GM23338 (cell line): Measurements from ENCODE around the gene C14orf93. TPM values are rescaled to one million over a fixed set of nuclear protein-coding genes. Genes with fewer than 3 reads are reported as not detected.

Experiments used
- ATAC-seq: fragments of 200-7000 bp; cut with Tn5 transposase; 3 replicates; pipeline ENCODE4 v1.9.1; 2020
- DNase-seq: peaks from one replicate; pipeline ENCODE4 v3.0.0-alpha.2; 2015; ENCODE audit warnings: low spot score
- H2AFZ ChIP-seq: fragments of 200-600 bp; sonication (generic); 2 replicates; pipeline ENCODE4 v1.8.0; 2016; ENCODE audit warnings: antibody characterized with exemption, mild to moderate bottlenecking, moderate library complexity
- H3F3A ChIP-seq: fragments of 200-600 bp; sonication (generic); replicated peaks from 2 replicates; pipeline ENCODE4 v1.8.0; 2017; ENCODE audit warnings: antibody characterized with exemption, mixed run types, low read depth
- H3K27ac ChIP-seq: fragments of 200-600 bp; sonication (generic); 2 replicates; pipeline ENCODE4 v1.6.1; 2016; ENCODE audit warnings: low read depth
- H3K27me3 ChIP-seq: fragments of 200-600 bp; sonication (generic); 2 replicates; pipeline ENCODE4 v1.8.0; 2016; ENCODE audit warnings: mild to moderate bottlenecking, mixed run types, moderate library complexity; ENCODE audit not compliant: insufficient read depth
- H3K36me3 ChIP-seq: fragments of 200-600 bp; sonication (generic); 2 replicates; pipeline ENCODE4 v1.8.0; 2016; ENCODE audit warnings: mild to moderate bottlenecking; ENCODE audit not compliant: insufficient read depth
- H3K4me1 ChIP-seq: fragments of 200-600 bp; sonication (generic); 2 replicates; pipeline ENCODE4 v1.8.0; 2016; ENCODE audit warnings: mild to moderate bottlenecking, moderate library complexity; ENCODE audit not compliant: insufficient read depth
- H3K4me2 ChIP-seq: fragments of 200-600 bp; sonication (generic); 2 replicates; pipeline ENCODE4 v1.7.1; 2017; ENCODE audit warnings: mixed run types
- H3K4me3 ChIP-seq: fragments of 200-600 bp; sonication (generic); 2 replicates; pipeline ENCODE4 v1.6.1; 2016; ENCODE audit warnings: mixed run types
- H3K79me2 ChIP-seq: fragments of 200-600 bp; sonication (generic); replicated peaks from 2 replicates; pipeline ENCODE4 v1.8.0; 2017; ENCODE audit warnings: mild to moderate bottlenecking; ENCODE audit not compliant: insufficient read depth
- H3K9me2 ChIP-seq: fragments of 200-600 bp; sonication (generic); 2 replicates; pipeline ENCODE4 v1.8.0; 2017; ENCODE audit not compliant: insufficient read depth
- H4K20me1 ChIP-seq: fragments of 200-600 bp; sonication (generic); replicated peaks from 2 replicates; pipeline ENCODE4 v1.8.0; 2017; ENCODE audit warnings: mild to moderate bottlenecking; ENCODE audit not compliant: insufficient read depth
- H3K27ac Mint-ChIP-seq: 2 replicates; pipeline ENCODE4 v1.8.0; 2020; ENCODE audit warnings: inconsistent platforms, mild to moderate bottlenecking, moderate library complexity, mixed read lengths
- H3K27me3 Mint-ChIP-seq: 3 replicates; pipeline ENCODE4 v1.8.0; 2022; ENCODE audit warnings: low read depth, mild to moderate bottlenecking, moderate library complexity, mixed read lengths, inconsistent platforms; ENCODE audit not compliant: insufficient read depth, poor library complexity
- H3K36me3 Mint-ChIP-seq: 3 replicates; pipeline ENCODE4 v1.8.0; 2021; ENCODE audit warnings: low read depth, mild to moderate bottlenecking, inconsistent platforms, moderate library complexity, mixed read lengths
- H3K4me1 Mint-ChIP-seq: 3 replicates; pipeline ENCODE4 v1.8.0; 2020; ENCODE audit warnings: mild to moderate bottlenecking, inconsistent platforms, mixed read lengths
- H3K4me3 Mint-ChIP-seq: 3 replicates; pipeline ENCODE4 v1.8.0; 2021; ENCODE audit warnings: moderate library complexity, mild to moderate bottlenecking, inconsistent platforms, mixed read lengths
- H3K9me3 Mint-ChIP-seq: 3 replicates; pipeline ENCODE4 v1.8.0; 2020; ENCODE audit warnings: moderate library complexity, mild to moderate bottlenecking, inconsistent platforms, mixed read lengths
- CREB1 ChIP-seq: fragments of 250-450 bp; sonication (Bioruptor Pico); IDR thresholded peaks from 2 replicates; pipeline ENCODE4 v1.5.0; 2020; ENCODE audit warnings: low read depth, mild to moderate bottlenecking, moderate library complexity
- EZH2 ChIP-seq: fragments of 200-600 bp; sonication (generic); IDR thresholded peaks from one replicate; pipeline ENCODE4 v1.8.0; 2017; ENCODE audit warnings: antibody characterized with exemption, mild to moderate bottlenecking, low read depth; ENCODE audit not compliant: unreplicated experiment
- EZH2phosphoT487 ChIP-seq: fragments of 200-600 bp; sonication (generic); IDR thresholded peaks from one replicate; pipeline ENCODE4 v1.8.1; 2018; ENCODE audit warnings: antibody characterized with exemption; ENCODE audit not compliant: unreplicated experiment
- JUNB ChIP-seq: IDR thresholded peaks from one replicate; pipeline ENCODE4 v1.6.1; 2016; ENCODE audit warnings: antibody characterized with exemption; ENCODE audit not compliant: unreplicated experiment
- NANOG ChIP-seq: IDR thresholded peaks from 2 replicates; pipeline ENCODE4 v1.6.1; 2016; ENCODE audit warnings: antibody characterized with exemption, borderline replicate concordance
- POLR2AphosphoS5 ChIP-seq: IDR thresholded peaks from 2 replicates; pipeline ENCODE4 v1.6.1; 2016; ENCODE audit warnings: antibody characterized with exemption, low read depth
- STAT1 ChIP-seq: IDR thresholded peaks from one replicate; pipeline ENCODE4 v1.6.1; 2016; ENCODE audit warnings: antibody characterized with exemption; ENCODE audit not compliant: unreplicated experiment
- ZNF114 ChIP-seq: fragments of 250-450 bp; sonication (Bioruptor Pico); IDR thresholded peaks from 2 replicates; pipeline ENCODE4 v1.5.0; 2020; ENCODE audit warnings: mild to moderate bottlenecking, moderate library complexity
- ZNF331 ChIP-seq: fragments of 250-450 bp; sonication (Bioruptor Pico); IDR thresholded peaks from 2 replicates; pipeline ENCODE4 v1.5.0; 2020; ENCODE audit warnings: low read depth, mild to moderate bottlenecking, moderate library complexity
- polyA plus RNA-seq: library from polyadenylated mRNA; unstranded; fragments of >200 nt; fragmentation: Nextera tagmentation; extraction: Ambion mirVana; gene quantifications from 2 replicates; pipeline ENCODE4 v1.2.1, GENCODE V29; 2016
- total RNA-seq: library from RNA; depleted of rRNA; stranded (reverse); fragments of >200 nt; shearing (Covaris generic); gene quantifications from 2 replicates; pipeline ENCODE4 v1.2.3, GENCODE V29; 2014
- TF ChIP-seq, protein P1 (sequence below): IDR thresholded peaks from 2 replicates; pipeline ENCODE4 v1.6.1; 2016; ENCODE audit warnings: antibody characterized with exemption
- TF ChIP-seq, protein P2 (sequence below): fragments of 250-450 bp; sonication (Bioruptor Pico); IDR thresholded peaks from 2 replicates; pipeline ENCODE4 v1.5.0; 2020; ENCODE audit warnings: mild to moderate bottlenecking, moderate library complexity

C14orf93 gene
- total and polyA plus RNA-seq, 2 experiments from 2014 or later: 3.5 to 11.7 TPM

DNA sequence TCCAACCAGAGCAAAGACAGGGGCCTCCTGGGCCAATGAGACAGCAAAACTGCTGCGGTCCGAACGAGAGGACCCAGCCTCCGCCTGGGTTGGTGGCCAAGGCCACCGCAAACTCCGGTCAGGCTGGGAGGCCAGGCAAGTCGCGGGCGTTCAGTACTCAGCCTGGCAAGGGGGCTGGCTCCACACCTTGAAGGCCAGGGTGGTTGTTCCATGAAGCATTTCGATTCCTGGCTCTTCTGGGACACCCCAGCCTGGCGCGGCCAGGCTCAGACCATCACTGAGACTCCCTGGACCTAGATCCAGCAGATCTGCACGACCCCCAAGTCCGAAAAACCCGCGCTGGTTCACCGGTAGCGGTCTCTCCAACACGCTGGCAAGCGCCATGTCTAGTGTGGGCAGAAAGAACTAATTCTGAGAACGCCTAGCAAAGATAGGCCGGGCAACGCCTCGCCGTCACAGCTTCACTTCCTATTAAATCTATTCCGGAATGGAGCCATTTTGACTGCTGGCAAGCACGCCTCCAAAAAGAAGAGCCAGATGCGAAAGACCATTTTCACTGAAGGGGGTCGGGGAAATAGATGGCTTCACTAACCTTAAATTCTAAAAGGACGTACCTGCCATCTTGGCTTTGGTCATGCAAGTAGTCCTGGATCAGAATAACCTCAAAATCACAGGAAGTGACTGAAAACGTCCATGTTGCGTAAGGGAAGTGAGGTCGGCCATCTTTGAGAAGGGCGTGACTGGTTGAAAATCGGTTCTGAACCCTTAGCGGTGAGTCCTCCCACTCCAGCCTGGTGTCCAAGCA lies 24.8 kb upstream of the C14orf93 start, which contains the start of gene PSMB5:
TSS of gene PSMB5 (minus strand) at position 403 of the 805 bp plus-strand sequence. CDS start at position 384, 19 bp downstream.
- Histone ChIP-seq H2AFZ (peak within 1 kb of the TSS; percentile 7), H3K9me2 (0 out of 2 replicates have a peak, but pooled peaks cover 4% of the 10 kb centered on the region), H4K20me1 (no peaks in the 10 kb centered on the region), H3K36me3 (peaks cover 31% of the 10 kb centered on the region), H3K27me3 (no peaks in the 10 kb centered on the region), H3K4me2 (peak within 1 kb of the TSS; percentile 27), H3K79me2 (peaks cover 41% of the 10 kb centered on the region), H3K27ac (peak within 1 kb of the TSS; percentile 88), H3K4me1 (peaks cover 10% of the 10 kb centered on the region), H3F3A (peaks cover 6% of the 10 kb centered on the region; the same call in 1 of the 2 replicates), H3K4me3 (peak within 1 kb of the TSS; percentile 75)
- Mint-ChIP-seq H3K27me3 (no peaks in the 10 kb centered on the region), H3K4me3 (peak within 1 kb of the TSS; percentile 95), H3K27ac (peak within 1 kb of the TSS; percentile 100), H3K36me3 (peaks cover 41% of the 10 kb centered on the region), H3K4me1 (peaks cover 17% of the 10 kb centered on the region), H3K9me3 (no peaks in the 10 kb centered on the region)
- DNase-seq (peak; percentile 98), ATAC-seq (peak; percentile 96)
- TF ChIP-seq POLR2AphosphoS5: peak; percentile 76
- TF ChIP-seq CREB1: peak; percentile 76
- TF ChIP-seq JUNB: no peak
- TF ChIP-seq, protein P1, sequence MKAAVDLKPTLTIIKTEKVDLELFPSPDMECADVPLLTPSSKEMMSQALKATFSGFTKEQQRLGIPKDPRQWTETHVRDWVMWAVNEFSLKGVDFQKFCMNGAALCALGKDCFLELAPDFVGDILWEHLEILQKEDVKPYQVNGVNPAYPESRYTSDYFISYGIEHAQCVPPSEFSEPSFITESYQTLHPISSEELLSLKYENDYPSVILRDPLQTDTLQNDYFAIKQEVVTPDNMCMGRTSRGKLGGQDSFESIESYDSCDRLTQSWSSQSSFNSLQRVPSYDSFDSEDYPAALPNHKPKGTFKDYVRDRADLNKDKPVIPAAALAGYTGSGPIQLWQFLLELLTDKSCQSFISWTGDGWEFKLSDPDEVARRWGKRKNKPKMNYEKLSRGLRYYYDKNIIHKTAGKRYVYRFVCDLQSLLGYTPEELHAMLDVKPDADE: peak; percentile 91
- no peak for TF ChIP-seq ZNF114 (CRISPR knock-in tag)

DNA sequence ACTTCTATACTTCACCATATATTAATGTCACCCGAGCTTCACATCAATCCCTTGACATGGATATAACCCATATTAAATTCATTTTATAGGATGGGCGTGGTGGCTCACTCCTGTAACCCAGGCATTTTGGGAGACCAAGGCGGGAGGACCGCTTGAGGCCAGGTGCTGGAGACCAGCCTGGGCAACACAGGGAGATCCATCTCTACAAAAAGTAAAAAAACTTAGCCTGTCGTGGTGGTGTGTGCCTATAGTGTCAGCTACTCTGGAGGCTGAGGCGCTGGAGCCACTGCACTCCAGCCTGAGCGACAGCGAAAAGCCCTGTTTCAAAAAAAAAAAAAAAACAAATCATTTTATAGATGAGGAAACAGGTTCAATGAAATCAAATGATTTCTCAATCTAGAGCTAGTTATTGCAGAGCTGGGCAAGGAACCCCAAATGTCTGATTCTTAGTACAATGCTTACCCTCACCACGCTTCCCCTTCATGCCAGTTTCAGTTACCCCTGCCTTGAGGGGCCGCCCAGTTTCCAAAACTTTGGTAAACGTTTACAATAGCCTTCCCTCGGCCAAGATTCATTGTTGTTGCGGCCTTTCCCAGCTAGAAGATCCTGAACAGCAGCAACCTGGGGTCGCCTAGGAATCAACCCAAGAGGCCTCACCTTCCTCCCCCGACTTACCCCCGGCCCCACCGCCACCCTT lies 24.0 kb upstream of the C14orf93 start:
- peaks cover 46% of the 10 kb centered on the region for H3K79me2 ChIP-seq
- Mint-ChIP-seq H3K36me3 (peaks cover 47% of the 10 kb centered on the region), H3K4me3 (peak overlapping the region; percentile 95), H3K9me3 (no peaks in the 10 kb centered on the region), H3K4me1 (peaks cover 17% of the 10 kb centered on the region), H3K27me3 (no peaks in the 10 kb centered on the region), H3K27ac (peak overlapping the region; percentile 100)
- no peaks in the 10 kb centered on the region for H3K27me3 ChIP-seq
- H3K27ac ChIP-seq: peak overlapping the region; percentile 86
- no peaks in the 10 kb centered on the region for H4K20me1 ChIP-seq
- H2AFZ ChIP-seq: no peak overlapping the region
- peaks cover 10% of the 10 kb centered on the region for H3K4me1 ChIP-seq
- peak overlapping the region; percentile 27 for H3K4me2 ChIP-seq
- H3K4me3 ChIP-seq: peak overlapping the region; percentile 75
- ATAC-seq (peak; percentile 18; the same call in 2 of the 3 replicates), DNase-seq (no peak)
- H3K36me3 ChIP-seq: peaks cover 36% of the 10 kb centered on the region
- H3K9me2 ChIP-seq: 0 out of 2 replicates have a peak, but pooled peaks cover 4% of the 10 kb centered on the region
- peaks cover 12% of the 10 kb centered on the region for H3F3A ChIP-seq
- TF ChIP-seq JUNB (no peak), STAT1 (no peak), NANOG (no peak), CREB1 (no peak), EZH2 (no peak), ZNF114 (CRISPR knock-in tag) (no peak), ZNF331 (no peak), EZH2phosphoT487 (no peak)
- TF ChIP-seq, protein P2, sequence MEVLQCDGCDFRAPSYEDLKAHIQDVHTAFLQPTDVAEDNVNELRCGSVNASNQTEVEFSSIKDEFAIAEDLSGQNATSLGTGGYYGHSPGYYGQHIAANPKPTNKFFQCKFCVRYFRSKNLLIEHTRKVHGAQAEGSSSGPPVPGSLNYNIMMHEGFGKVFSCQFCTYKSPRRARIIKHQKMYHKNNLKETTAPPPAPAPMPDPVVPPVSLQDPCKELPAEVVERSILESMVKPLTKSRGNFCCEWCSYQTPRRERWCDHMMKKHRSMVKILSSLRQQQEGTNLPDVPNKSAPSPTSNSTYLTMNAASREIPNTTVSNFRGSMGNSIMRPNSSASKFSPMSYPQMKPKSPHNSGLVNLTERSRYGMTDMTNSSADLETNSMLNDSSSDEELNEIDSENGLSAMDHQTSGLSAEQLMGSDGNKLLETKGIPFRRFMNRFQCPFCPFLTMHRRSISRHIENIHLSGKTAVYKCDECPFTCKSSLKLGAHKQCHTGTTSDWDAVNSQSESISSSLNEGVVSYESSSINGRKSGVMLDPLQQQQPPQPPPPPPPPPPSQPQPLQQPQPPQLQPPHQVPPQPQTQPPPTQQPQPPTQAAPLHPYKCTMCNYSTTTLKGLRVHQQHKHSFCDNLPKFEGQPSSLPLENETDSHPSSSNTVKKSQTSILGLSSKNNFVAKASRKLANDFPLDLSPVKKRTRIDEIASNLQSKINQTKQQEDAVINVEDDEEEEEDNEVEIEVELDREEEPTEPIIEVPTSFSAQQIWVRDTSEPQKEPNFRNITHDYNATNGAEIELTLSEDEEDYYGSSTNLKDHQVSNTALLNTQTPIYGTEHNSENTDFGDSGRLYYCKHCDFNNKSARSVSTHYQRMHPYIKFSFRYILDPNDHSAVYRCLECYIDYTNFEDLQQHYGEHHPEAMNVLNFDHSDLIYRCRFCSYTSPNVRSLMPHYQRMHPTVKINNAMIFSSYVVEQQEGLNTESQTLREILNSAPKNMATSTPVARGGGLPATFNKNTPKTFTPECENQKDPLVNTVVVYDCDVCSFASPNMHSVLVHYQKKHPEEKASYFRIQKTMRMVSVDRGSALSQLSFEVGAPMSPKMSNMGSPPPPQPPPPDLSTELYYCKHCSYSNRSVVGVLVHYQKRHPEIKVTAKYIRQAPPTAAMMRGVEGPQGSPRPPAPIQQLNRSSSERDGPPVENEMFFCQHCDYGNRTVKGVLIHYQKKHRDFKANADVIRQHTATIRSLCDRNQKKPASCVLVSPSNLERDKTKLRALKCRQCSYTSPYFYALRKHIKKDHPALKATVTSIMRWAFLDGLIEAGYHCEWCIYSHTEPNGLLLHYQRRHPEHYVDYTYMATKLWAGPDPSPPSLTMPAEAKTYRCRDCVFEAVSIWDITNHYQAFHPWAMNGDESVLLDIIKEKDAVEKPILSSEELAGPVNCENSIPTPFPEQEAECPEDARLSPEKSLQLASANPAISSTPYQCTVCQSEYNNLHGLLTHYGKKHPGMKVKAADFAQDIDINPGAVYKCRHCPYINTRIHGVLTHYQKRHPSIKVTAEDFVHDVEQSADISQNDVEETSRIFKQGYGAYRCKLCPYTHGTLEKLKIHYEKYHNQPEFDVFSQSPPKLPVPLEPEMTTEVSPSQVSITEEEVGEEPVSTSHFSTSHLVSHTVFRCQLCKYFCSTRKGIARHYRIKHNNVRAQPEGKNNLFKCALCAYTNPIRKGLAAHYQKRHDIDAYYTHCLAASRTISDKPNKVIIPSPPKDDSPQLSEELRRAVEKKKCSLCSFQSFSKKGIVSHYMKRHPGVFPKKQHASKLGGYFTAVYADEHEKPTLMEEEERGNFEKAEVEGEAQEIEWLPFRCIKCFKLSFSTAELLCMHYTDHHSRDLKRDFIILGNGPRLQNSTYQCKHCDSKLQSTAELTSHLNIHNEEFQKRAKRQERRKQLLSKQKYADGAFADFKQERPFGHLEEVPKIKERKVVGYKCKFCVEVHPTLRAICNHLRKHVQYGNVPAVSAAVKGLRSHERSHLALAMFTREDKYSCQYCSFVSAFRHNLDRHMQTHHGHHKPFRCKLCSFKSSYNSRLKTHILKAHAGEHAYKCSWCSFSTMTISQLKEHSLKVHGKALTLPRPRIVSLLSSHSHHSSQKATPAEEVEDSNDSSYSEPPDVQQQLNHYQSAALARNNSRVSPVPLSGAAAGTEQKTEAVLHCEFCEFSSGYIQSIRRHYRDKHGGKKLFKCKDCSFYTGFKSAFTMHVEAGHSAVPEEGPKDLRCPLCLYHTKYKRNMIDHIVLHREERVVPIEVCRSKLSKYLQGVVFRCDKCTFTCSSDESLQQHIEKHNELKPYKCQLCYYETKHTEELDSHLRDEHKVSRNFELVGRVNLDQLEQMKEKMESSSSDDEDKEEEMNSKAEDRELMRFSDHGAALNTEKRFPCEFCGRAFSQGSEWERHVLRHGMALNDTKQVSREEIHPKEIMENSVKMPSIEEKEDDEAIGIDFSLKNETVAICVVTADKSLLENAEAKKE: no peak
- TF ChIP-seq, protein P1: no peak
